WTC11 (cell line): ENCODE measurements around the gene GPR65.

Experiments
- ATF1 ChIP-seq: sonication (generic); formaldehyde crosslinking; IDR thresholded peaks from 2 replicates; pipeline ENCODE4 v1.8.1; 2023; ENCODE audit warnings: mild to moderate bottlenecking, moderate library complexity, missing genetic modification reagents
- FOXP1 ChIP-seq: sonication (generic); formaldehyde crosslinking; IDR thresholded peaks from 2 replicates; pipeline ENCODE4 v1.8.0; 2022; ENCODE audit warnings: missing genetic modification reagents, mild to moderate bottlenecking, moderate library complexity, borderline replicate concordance
- JUN ChIP-seq: sonication (generic); formaldehyde crosslinking; IDR thresholded peaks from 2 replicates; pipeline ENCODE4 v1.8.0; 2023; ENCODE audit warnings: mild to moderate bottlenecking, missing genetic modification reagents
- MYBL2 ChIP-seq: sonication (generic); formaldehyde crosslinking; IDR thresholded peaks from 2 replicates; pipeline ENCODE4 v1.8.1; 2023; ENCODE audit warnings: mild to moderate bottlenecking, moderate library complexity, missing genetic modification reagents
- NFATC4 ChIP-seq: fragments of 250-450 bp; sonication (Bioruptor Pico); IDR thresholded peaks from 2 replicates; pipeline ENCODE4 v1.9.0; 2021; ENCODE audit warnings: mild to moderate bottlenecking
- TP53 ChIP-seq: sonication (generic); formaldehyde crosslinking; IDR thresholded peaks from 2 replicates; pipeline ENCODE4 v1.8.1; 2023; ENCODE audit warnings: mild to moderate bottlenecking, missing genetic modification reagents
- TF ChIP-seq, protein P1 (sequence below): fragments of 200-600 bp; IDR thresholded peaks from 2 replicates; pipeline ENCODE4 v1.8.0; 2022; ENCODE audit warnings: antibody characterized with exemption
- TF ChIP-seq, protein P2 (sequence below): sonication (generic); formaldehyde crosslinking; conservative IDR thresholded peaks from 2 replicates; pipeline ENCODE4 v1.8.1; 2022; ENCODE audit warnings: mild to moderate bottlenecking, missing genetic modification reagents
- TF ChIP-seq, protein P3 (sequence below): fragments of 250-450 bp; sonication (Bioruptor Pico); IDR thresholded peaks from 2 replicates; pipeline ENCODE4 v1.9.0; 2021; ENCODE audit warnings: mild to moderate bottlenecking
- TF ChIP-seq, protein P4 (sequence below): fragments of 250-450 bp; sonication (Bioruptor Pico); conservative IDR thresholded peaks from 2 replicates; pipeline ENCODE4 v1.9.0; 2021; ENCODE audit warnings: mild to moderate bottlenecking
- TF ChIP-seq, protein P5 (sequence below): sonication (generic); formaldehyde crosslinking; IDR thresholded peaks from 2 replicates; pipeline ENCODE4 v1.8.1; 2022; ENCODE audit warnings: mild to moderate bottlenecking, moderate library complexity, missing genetic modification reagents

DNA sequence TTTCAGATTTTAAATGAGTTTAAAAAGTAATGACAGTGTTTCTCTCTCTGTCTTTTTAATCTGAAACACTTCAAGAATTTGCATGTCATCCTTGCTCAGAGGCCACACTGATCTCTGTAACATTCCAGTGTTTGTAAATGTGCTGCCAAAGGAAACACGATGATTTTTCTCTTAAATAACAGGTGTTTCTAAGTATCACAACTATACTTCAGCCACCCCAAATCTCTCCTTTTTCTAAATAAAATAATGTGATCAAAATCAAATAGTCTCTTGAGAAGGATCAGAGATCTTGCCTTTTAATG is 8.7 kb upstream of the GPR65 start:
- TF ChIP-seq, protein P1, sequence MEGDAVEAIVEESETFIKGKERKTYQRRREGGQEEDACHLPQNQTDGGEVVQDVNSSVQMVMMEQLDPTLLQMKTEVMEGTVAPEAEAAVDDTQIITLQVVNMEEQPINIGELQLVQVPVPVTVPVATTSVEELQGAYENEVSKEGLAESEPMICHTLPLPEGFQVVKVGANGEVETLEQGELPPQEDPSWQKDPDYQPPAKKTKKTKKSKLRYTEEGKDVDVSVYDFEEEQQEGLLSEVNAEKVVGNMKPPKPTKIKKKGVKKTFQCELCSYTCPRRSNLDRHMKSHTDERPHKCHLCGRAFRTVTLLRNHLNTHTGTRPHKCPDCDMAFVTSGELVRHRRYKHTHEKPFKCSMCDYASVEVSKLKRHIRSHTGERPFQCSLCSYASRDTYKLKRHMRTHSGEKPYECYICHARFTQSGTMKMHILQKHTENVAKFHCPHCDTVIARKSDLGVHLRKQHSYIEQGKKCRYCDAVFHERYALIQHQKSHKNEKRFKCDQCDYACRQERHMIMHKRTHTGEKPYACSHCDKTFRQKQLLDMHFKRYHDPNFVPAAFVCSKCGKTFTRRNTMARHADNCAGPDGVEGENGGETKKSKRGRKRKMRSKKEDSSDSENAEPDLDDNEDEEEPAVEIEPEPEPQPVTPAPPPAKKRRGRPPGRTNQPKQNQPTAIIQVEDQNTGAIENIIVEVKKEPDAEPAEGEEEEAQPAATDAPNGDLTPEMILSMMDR = no peak
- no peak for TF ChIP-seq FOXP1 (CRISPR knock-in tag)
- TF ChIP-seq, protein P2, sequence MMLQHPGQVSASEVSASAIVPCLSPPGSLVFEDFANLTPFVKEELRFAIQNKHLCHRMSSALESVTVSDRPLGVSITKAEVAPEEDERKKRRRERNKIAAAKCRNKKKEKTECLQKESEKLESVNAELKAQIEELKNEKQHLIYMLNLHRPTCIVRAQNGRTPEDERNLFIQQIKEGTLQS (CRISPR knock-in tag) = no peak
- TF ChIP-seq, protein P3, sequence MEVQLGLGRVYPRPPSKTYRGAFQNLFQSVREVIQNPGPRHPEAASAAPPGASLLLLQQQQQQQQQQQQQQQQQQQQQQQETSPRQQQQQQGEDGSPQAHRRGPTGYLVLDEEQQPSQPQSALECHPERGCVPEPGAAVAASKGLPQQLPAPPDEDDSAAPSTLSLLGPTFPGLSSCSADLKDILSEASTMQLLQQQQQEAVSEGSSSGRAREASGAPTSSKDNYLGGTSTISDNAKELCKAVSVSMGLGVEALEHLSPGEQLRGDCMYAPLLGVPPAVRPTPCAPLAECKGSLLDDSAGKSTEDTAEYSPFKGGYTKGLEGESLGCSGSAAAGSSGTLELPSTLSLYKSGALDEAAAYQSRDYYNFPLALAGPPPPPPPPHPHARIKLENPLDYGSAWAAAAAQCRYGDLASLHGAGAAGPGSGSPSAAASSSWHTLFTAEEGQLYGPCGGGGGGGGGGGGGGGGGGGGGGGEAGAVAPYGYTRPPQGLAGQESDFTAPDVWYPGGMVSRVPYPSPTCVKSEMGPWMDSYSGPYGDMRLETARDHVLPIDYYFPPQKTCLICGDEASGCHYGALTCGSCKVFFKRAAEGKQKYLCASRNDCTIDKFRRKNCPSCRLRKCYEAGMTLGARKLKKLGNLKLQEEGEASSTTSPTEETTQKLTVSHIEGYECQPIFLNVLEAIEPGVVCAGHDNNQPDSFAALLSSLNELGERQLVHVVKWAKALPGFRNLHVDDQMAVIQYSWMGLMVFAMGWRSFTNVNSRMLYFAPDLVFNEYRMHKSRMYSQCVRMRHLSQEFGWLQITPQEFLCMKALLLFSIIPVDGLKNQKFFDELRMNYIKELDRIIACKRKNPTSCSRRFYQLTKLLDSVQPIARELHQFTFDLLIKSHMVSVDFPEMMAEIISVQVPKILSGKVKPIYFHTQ = no peak
- no peak for TF ChIP-seq MYBL2 (CRISPR knock-in tag)
- no peak for TF ChIP-seq ATF1 (CRISPR knock-in tag)
- TF ChIP-seq, protein P4, sequence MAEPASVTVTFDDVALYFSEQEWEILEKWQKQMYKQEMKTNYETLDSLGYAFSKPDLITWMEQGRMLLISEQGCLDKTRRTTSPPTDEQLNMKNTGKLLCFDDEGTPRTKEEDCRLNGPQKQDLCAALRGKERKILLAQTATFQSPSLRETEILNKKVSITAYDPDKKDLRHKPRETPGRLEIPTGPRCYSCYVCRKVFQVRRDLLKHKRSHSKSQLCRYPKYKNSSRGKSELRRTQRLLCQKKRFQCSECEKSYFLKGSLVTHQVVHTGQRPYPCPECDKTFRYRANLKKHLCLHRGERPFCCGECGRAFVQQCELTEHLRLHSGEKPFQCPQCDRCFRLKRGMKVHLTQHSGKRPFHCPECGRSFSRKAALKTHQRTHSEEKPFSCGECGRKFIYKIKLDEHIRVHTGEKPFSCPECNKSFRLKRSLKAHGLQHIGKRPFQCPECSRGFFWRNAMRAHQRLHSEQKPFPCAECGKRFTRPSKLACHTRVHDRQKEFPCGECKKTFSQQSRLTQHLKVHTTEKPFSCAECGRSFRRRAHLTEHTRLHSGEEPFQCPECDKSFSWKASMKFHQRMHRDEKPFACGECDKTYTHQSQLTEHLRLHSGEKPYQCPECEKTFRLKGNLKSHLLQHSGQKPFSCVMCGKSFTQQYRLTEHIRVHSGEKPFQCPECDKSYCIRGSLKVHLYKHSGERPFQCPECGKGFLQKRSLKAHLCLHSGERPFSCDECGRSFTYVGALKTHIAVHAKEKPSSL (CRISPR knock-in tag) = no peak
- no peak for TF ChIP-seq NFATC4
- TF ChIP-seq, protein P5, sequence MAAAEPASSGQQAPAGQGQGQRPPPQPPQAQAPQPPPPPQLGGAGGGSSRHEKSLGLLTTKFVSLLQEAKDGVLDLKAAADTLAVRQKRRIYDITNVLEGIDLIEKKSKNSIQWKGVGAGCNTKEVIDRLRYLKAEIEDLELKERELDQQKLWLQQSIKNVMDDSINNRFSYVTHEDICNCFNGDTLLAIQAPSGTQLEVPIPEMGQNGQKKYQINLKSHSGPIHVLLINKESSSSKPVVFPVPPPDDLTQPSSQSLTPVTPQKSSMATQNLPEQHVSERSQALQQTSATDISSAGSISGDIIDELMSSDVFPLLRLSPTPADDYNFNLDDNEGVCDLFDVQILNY (CRISPR knock-in tag) = no peak
- no peak for TF ChIP-seq TP53
- no peak for TF ChIP-seq JUN
